ENCODE measurements around the gene NOX4. TPM values are rescaled to one million over a fixed set of nuclear protein-coding genes. Genes with fewer than 3 reads are reported as not detected.

The NOX4 gene
- total and polyA plus RNA-seq, 10 of the 15 experiments (the other 5 are each of a cell fraction or from before 2014, with no cell fraction given), result not detected

- no peak for TF ChIP-seq TCF3 (IDR thresholded peaks at IDR 0.05; ENCODE audit: borderline replicate concordance, insufficient read depth, low read depth, low read length)
- TF ChIP-seq ZBED1 (IDR thresholded peaks at IDR 0.05; ENCODE audit: borderline replicate concordance), result no peak
- no peak for TF ChIP-seq ESRRA (IDR thresholded peaks at IDR 0.05; ENCODE audit: low read length)
- TF ChIP-seq ZNF217 (IDR thresholded peaks at IDR 0.05), result no peak
- no peak for TF ChIP-seq YY1 (IDR thresholded peaks at IDR 0.05; ENCODE audit: low read depth, low read length)
- TF ChIP-seq HDAC2 (IDR thresholded peaks at IDR 0.05), result no peak
- no peak for TF ChIP-seq POU2F2 (IDR thresholded peaks at IDR 0.05; ENCODE audit: borderline replicate concordance, low read depth, low read length)
These were observed 9.2 kb upstream of the NOX4 start (continued) for GRCh38 chr11:89500336-89500735.

- CTCF ChIA-PET, result no interaction called here
- SMC1A ChIA-PET (ENCODE audit: uncharacterized antibody, unreplicated experiment), result interaction anchor here (0.6 kb wide), 1 partner anchor 116 kb away, joined by 4 read pairs; no protein-coding TSS in a partner anchor
- FAIRE-seq (no peak), ATAC-seq (peak; percentile 39; the same call in 2 of the 3 replicates), DNase-seq (ENCODE audit: low read depth, low spot score) (no peak)
- H4K20me1 ChIP-seq (ENCODE audit: control insufficient read depth, insufficient read depth), result no peaks in the 10 kb centered on the region
- no peaks in the 10 kb centered on the region for H3K79me2 ChIP-seq (ENCODE audit: control insufficient read depth, insufficient read depth, low read length)
- POLR2A ChIA-PET, result no interaction called here
- intact Hi-C loops (cut with micrococcal nuclease; ENCODE audit: unreplicated experiment) (no loop called here), in situ Hi-C loops (cut with MboI) (no loop called here)
- H3K36me3 ChIP-seq (ENCODE audit: control insufficient read depth in 2 of 2, insufficient read depth in 2 of 2, low read length in 1 of 2), result no peaks in the 10 kb centered on the region
- H3K9ac ChIP-seq (ENCODE audit: control insufficient read depth, insufficient read depth, low read length), result no peak overlapping the region
- no peak overlapping the region for H3K27ac ChIP-seq (ENCODE audit: control insufficient read depth, insufficient read depth)
- H2AFZ ChIP-seq (ENCODE audit: control insufficient read depth, low read depth, low read length), result no peak overlapping the region
- no peaks in the 10 kb centered on the region for H3K4me1 ChIP-seq (ENCODE audit: control insufficient read depth, insufficient read depth, low read length)
- RAD21 ChIA-PET (ENCODE audit: unreplicated experiment), result no interaction called here
- WGBS (ENCODE audit: insufficient coverage, insufficient replicate concordance, low lambda C conversion rate, missing lambda C conversion rate), result 46% methylated on average over 5 of the region's 5 CpGs
- H3K4me2 ChIP-seq (ENCODE audit: control insufficient read depth, insufficient read depth), result no peak overlapping the region
- H3K4me3 ChIP-seq, result no peak overlapping the region
- no TSS peak for BruUV-seq (replicated peaks)
- TF ChIP-seq RBBP5 (conservative IDR thresholded peaks at IDR 0.05) (no peak), CTCF (IDR thresholded peaks at IDR 0.05 in 2 of 3, conservative IDR thresholded peaks at IDR 0.05 in 1 of 3; ENCODE audit: control insufficient read depth in 2 of 3, extremely low read depth in 1 of 3, insufficient read depth in 1 of 3, low read depth in 3 of 3, low read length in 3 of 3) (peak; percentile 11 to 39 (median 36); a peak in 4 of 6 replicates)
- H3K27me3 ChIP-seq (replicated peaks in 1 of 2; ENCODE audit: control insufficient read depth in 2 of 2, insufficient read depth in 2 of 2, low read length in 1 of 2), result no peaks in the 10 kb centered on the region
- no peaks in the 10 kb centered on the region for H3K9me3 ChIP-seq (replicated peaks; ENCODE audit: control insufficient read depth, insufficient read depth, low read length)
These were observed 7.8 kb upstream of the NOX4 start for GRCh38 chr11:89498845-89499448.

All from GM12878 (cell line).